OCI-LY3 (cell line): ENCODE results near the gene TOP3B.
A peak's percentile ranks its signal among the peaks of the same experiment; 100 is the strongest.

Source experiments
- H2AFZ ChIP-seq: fragments of 200-600, 300-600 bp; shearing (Covaris generic); 2 replicates; pipeline ENCODE4 v1.6.0; 2014; ENCODE audit warnings: antibody characterized with exemption, low read depth, low read length
- H3K27ac ChIP-seq: fragments of 200-600, 300-600 bp; sonication (generic); 2 replicates; pipeline ENCODE4 v1.5.1; 2014; ENCODE audit warnings: mild to moderate bottlenecking, low read length, moderate library complexity, mixed read lengths
- H3K27me3 ChIP-seq: fragments of 200-600, 300-600 bp; sonication (generic); 2 replicates; pipeline ENCODE4 v1.6.1; 2014; ENCODE audit warnings: low read depth, low read length, mixed read lengths
- H3K36me3 ChIP-seq: fragments of 200-600, 300-600 bp; sonication (generic); replicated peaks from 2 replicates; pipeline ENCODE3; 2014; ENCODE audit warnings: low read depth, low read length, mixed read lengths
- H3K4me1 ChIP-seq: fragments of 300-600, 200-600 bp; sonication (generic); 2 replicates; pipeline ENCODE4 v1.6.1; 2014; ENCODE audit warnings: low read length, mixed read lengths
- H3K4me2 ChIP-seq: fragments of 200-600, 300-600 bp; sonication (generic); 2 replicates; pipeline ENCODE4 v1.6.1; 2014; ENCODE audit warnings: low read length, mixed read lengths
- H3K4me3 ChIP-seq: fragments of 300-600, 200-600 bp; sonication (generic); 2 replicates; pipeline ENCODE4 v1.5.1; 2014; ENCODE audit warnings: antibody characterized with exemption, mild to moderate bottlenecking, low read length, moderate library complexity
- H3K79me2 ChIP-seq: fragments of 300-600, 200-600 bp; shearing (Covaris generic); 2 replicates; pipeline ENCODE4 v1.6.1; 2014; ENCODE audit warnings: mild to moderate bottlenecking, low read length, mixed read lengths
- H3K9ac ChIP-seq: fragments of 300-600, 200-600 bp; shearing (Covaris generic); 2 replicates; pipeline ENCODE4 v1.6.0; 2014; ENCODE audit warnings: mild to moderate bottlenecking, low read length, moderate library complexity
- H3K9me3 ChIP-seq: fragments of 200-600, 300-600 bp; shearing (Covaris generic); 2 replicates; pipeline ENCODE4 v1.6.1; 2014; ENCODE audit warnings: low read length, mixed read lengths; ENCODE audit not compliant: insufficient read depth
- H4K20me1 ChIP-seq: fragments of 200-600, 300-600 bp; sonication (generic); 2 replicates; pipeline ENCODE4 v1.6.1; 2016; ENCODE audit warnings: low read length, mixed read lengths; ENCODE audit not compliant: insufficient read depth
- EZH2phosphoT487 ChIP-seq: fragments of 200-600 bp; shearing (Covaris generic); IDR thresholded peaks from 2 replicates; pipeline ENCODE4 v1.6.1; 2018; ENCODE audit warnings: antibody characterized with exemption, mixed run types, low read depth
- TF ChIP-seq, protein P1 (sequence below): fragments of 200-600, 300-600 bp; sonication (generic); IDR thresholded peaks from 2 replicates; pipeline ENCODE4 v1.5.1; 2014; ENCODE audit warnings: antibody characterized with exemption, low read length, low read depth

The TOP3B gene

DNA sequence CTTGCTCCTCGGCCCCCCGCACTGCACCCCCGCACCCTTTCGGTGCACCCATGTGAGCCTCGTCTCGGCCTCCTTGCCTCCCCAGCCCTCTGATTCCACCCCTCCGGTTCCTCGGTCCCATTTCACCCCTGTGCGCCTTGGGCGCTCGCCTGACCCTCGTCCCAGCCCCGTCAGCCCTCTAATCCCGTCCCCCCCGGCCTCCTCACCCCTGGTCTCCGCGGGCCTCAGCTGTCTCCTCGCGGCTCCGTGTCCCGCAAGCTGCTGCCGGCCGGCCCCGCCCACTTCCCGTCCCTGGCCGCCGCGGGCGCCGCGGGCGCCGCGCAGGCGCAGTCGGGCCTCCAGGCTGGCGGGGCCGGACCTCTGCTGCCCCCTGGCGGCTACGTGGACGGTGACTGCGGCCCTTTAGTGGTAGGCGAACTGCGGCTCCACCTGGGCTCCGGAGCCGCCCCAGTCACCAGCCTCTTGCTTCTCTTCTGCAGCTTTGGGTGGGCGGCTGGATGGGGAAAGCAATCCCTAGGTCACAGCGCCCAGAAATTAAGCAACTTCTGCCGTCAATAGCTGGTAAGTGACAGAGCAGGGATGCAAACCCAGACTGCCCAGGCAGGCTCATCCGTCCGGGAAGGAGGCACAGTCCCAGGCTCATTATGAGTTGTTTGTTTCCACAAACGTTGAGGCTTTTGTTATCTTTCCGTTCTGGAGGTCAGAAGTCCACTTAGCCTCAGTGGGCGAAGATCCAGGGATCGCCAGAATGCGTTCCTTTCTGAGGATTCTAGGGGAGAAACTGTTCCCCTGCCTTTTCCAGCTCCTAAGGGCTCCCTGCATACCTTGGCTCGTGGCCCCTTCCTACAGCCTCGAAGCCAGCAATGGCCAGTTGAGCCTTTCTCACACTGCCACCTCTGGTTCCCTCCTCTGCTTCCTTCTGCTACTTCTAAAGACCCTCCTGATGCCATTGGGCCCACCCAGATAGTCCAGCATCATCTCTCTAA is 29.7 kb downstream of the TOP3B start, which contains the start of gene PPM1F:
PPM1F (minus strand) TSS at position 263 of the 986 bp plus-strand sequence. CDS start 6,800 bp downstream, outside the sequence.
- peak within 1 kb of the TSS; percentile 86 for H3K4me2 ChIP-seq
- TF ChIP-seq, protein P1, sequence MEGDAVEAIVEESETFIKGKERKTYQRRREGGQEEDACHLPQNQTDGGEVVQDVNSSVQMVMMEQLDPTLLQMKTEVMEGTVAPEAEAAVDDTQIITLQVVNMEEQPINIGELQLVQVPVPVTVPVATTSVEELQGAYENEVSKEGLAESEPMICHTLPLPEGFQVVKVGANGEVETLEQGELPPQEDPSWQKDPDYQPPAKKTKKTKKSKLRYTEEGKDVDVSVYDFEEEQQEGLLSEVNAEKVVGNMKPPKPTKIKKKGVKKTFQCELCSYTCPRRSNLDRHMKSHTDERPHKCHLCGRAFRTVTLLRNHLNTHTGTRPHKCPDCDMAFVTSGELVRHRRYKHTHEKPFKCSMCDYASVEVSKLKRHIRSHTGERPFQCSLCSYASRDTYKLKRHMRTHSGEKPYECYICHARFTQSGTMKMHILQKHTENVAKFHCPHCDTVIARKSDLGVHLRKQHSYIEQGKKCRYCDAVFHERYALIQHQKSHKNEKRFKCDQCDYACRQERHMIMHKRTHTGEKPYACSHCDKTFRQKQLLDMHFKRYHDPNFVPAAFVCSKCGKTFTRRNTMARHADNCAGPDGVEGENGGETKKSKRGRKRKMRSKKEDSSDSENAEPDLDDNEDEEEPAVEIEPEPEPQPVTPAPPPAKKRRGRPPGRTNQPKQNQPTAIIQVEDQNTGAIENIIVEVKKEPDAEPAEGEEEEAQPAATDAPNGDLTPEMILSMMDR, result peak; percentile 84
- TF ChIP-seq EZH2phosphoT487, result no peak
- peak within 1 kb of the TSS; percentile 87 for H3K9ac ChIP-seq
- H4K20me1 ChIP-seq, result 0 out of 2 replicates have a peak, but pooled peaks cover 2% of the 10 kb centered on the region
- H3K79me2 ChIP-seq, result peaks cover 6% of the 10 kb centered on the region; the same call in 1 of the 2 replicates
- H2AFZ ChIP-seq, result peak within 1 kb of the TSS; percentile 78; the same call in 1 of the 2 replicates
- H3K27ac ChIP-seq, result no peak within 1 kb of the TSS
- no peaks in the 10 kb centered on the region for H3K36me3 ChIP-seq
- H3K4me3 ChIP-seq, result peak within 1 kb of the TSS; percentile 96
- no peaks in the 10 kb centered on the region for H3K27me3 ChIP-seq
- no peaks in the 10 kb centered on the region for H3K9me3 ChIP-seq
- H3K4me1 ChIP-seq, result peaks cover 5% of the 10 kb centered on the region; the same call in 1 of the 2 replicates

DNA sequence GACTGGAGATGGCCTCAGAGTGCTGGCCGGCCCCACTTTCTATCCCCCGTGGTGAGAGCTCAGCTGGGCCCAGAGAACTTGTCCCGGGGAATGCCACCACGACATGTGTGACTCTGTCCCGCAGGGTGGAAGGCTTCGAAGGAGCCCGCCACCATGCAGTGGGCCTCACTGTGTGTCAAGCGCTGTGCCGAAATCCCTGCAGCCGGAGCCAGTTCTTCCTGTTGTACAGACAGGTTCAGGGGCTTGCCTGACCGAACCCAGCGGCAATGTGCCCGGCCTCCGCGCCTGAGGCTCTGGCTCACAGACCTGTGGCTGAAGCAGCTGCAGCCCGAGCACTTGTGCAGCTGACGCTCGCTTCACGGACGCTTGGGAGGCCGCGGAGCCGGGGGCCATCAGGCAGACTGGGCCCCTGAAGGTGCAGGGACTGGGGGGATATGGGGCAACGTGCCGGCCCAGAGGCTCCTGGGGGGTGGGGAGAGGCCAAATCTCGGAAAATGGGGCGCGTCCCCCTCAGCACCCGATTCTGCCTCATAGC is 30.6 kb downstream of the TOP3B start:
- Histone ChIP-seq H3K36me3 (no peaks in the 10 kb centered on the region), H3K4me2 (peak overlapping the region; percentile 86), H2AFZ (no peak overlapping the region), H3K79me2 (peaks cover 6% of the 10 kb centered on the region; the same call in 1 of the 2 replicates), H4K20me1 (0 out of 2 replicates have a peak, but pooled peaks cover 3% of the 10 kb centered on the region), H3K9ac (peak overlapping the region; percentile 87), H3K27ac (no peak overlapping the region), H3K4me3 (peak overlapping the region; percentile 96), H3K9me3 (no peaks in the 10 kb centered on the region), H3K27me3 (no peaks in the 10 kb centered on the region), H3K4me1 (peaks cover 5% of the 10 kb centered on the region; the same call in 1 of the 2 replicates)
- TF ChIP-seq EZH2phosphoT487, result no peak
- TF ChIP-seq, protein P1, result no peak

DNA sequence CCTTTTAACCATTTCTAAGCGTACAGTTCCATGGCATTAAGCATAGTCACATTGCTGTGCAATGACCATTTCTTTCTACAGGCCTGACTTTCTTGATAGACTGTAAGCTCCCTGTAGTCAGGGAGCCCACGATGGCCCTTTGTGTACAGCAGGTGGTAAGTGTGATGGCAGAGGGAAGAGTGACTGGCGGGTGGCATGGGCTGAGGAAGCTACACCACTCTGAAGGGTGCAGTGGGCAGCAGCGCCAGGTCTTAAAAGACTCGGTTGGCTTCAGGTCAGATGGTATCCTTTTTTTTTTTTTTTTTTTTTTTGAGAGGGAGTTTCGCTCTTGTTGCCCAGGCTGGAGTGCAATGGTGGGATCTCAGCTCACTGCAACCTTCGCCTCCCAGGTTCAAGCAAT is 31.5 kb downstream of the TOP3B start:
- H2AFZ ChIP-seq, result no peak overlapping the region

More for the DNA sequence above, 31.5 kb downstream of the TOP3B start:
- H3K27ac ChIP-seq, result no peak overlapping the region
- peaks cover 6% of the 10 kb centered on the region; the same call in 1 of the 2 replicates for H3K79me2 ChIP-seq
- H3K27me3 ChIP-seq, result no peaks in the 10 kb centered on the region
- TF ChIP-seq, protein P1, result no peak
- no peak for TF ChIP-seq EZH2phosphoT487
- no peak overlapping the region for H3K9ac ChIP-seq
- no peak overlapping the region for H3K4me2 ChIP-seq
- no peak overlapping the region for H3K4me3 ChIP-seq
- no peaks in the 10 kb centered on the region for H3K36me3 ChIP-seq
- peaks cover 5% of the 10 kb centered on the region; the same call in 1 of the 2 replicates for H3K4me1 ChIP-seq
- H3K9me3 ChIP-seq, result no peaks in the 10 kb centered on the region
- 0 out of 2 replicates have a peak, but pooled peaks cover 3% of the 10 kb centered on the region for H4K20me1 ChIP-seq
